C4-2B (cell line): ENCODE measurements around the gene ISX.

Source experiments
- ZFX ChIP-seq: fragments of 450-650 bp; IDR thresholded peaks from 2 replicates; pipeline ENCODE4 v1.6.1; 2017
- TF ChIP-seq, protein P1 (sequence below): fragments of 450-650 bp; conservative IDR thresholded peaks from 2 replicates; pipeline ENCODE4 v1.5.1; 2017; ENCODE audit warnings: mild to moderate bottlenecking

- TF ChIP-seq, protein P1, sequence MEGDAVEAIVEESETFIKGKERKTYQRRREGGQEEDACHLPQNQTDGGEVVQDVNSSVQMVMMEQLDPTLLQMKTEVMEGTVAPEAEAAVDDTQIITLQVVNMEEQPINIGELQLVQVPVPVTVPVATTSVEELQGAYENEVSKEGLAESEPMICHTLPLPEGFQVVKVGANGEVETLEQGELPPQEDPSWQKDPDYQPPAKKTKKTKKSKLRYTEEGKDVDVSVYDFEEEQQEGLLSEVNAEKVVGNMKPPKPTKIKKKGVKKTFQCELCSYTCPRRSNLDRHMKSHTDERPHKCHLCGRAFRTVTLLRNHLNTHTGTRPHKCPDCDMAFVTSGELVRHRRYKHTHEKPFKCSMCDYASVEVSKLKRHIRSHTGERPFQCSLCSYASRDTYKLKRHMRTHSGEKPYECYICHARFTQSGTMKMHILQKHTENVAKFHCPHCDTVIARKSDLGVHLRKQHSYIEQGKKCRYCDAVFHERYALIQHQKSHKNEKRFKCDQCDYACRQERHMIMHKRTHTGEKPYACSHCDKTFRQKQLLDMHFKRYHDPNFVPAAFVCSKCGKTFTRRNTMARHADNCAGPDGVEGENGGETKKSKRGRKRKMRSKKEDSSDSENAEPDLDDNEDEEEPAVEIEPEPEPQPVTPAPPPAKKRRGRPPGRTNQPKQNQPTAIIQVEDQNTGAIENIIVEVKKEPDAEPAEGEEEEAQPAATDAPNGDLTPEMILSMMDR: no peak
- no peak for TF ChIP-seq ZFX
Observed at GRCh38 chr22:35116269-35116668, 50.3 kb downstream of the ISX start.
